GM12892 (cell line): ENCODE measurements around the gene BMERB1.

Experiments used
- DNase-seq: peaks from one replicate; pipeline ENCODE4 v3.0.0; 2011; ENCODE audit not compliant: insufficient read length
- FAIRE-seq: peaks from 2 replicates; lab custom pipeline; 2011; peaks lifted over from hg19 to GRCh38; lab: Jason Lieb, UNC
- POLR2A ChIP-seq: IDR thresholded peaks from 2 replicates; pipeline ENCODE4 v1.6.1; 2011; ENCODE audit warnings: low read depth, low read length, control low read depth
- POLR2AphosphoS5 ChIP-seq: IDR thresholded peaks from 2 replicates; pipeline ENCODE4 v1.6.1; 2011; ENCODE audit warnings: low read depth, low read length, control low read depth
- TAF1 ChIP-seq: IDR thresholded peaks from 2 replicates; pipeline ENCODE4 v1.6.1; 2011; ENCODE audit warnings: low read depth, mild to moderate bottlenecking, control low read depth, low read length, borderline replicate concordance

BMERB1 gene

DNA sequence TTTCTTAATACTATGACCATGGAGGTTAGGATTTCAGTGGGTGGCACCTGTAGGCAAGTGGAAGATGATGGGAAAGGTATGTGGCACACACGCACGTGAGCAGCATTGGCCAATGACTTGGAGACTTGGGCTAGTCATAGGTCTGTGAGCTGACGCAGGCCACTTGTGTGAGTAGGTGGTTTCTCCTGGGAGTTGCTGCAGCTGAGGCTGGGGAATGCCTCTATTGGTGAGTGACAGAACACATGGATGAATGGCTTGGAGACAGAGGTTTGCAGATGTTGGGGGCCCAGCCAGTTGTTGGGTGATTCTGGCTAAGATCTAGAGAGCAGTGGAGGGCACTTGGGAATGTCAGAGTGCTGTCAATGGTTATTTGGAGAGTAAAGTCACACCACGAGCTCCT lies 144.4 kb downstream of the BMERB1 start:
- TF ChIP-seq TAF1, result no peak
- TF ChIP-seq POLR2A, result no peak
- TF ChIP-seq POLR2AphosphoS5, result no peak
- DNase-seq, result no peak
- FAIRE-seq, result no peak

DNA sequence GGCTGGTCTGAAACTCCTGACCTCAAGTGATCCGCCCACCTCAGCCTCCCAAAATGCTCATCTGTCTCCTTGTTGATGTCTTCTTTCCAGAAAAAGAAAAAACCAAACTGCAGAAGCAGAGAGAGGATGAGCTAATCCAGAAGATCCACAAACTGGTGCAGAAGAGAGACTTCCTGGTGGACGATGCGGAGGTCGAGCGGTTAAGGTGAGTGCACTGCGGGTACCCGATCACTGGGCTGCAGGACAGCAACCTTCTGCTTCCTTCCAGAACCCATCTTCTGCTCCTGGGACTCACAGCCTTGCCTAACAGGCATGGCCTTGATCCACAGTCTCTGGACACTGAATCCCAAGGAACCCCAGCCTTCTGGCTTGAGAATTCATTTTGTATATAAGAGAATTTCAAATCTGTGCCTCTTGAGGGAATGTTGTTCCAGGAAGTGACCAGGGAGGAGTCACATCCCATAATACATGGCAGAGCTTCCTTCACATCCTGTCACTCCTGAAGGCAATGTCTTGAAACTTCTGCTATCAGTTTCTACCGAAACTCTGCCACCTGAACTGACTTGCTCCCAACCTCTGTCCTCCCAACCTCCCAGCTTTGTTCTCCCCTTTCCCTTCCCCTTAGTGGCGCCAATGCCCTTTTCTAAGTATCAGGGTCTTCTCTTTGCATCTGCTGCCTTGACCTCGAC lies 146.9 kb downstream of the BMERB1 start:
- TF ChIP-seq POLR2A, result no peak
- no peak for TF ChIP-seq TAF1
- no peak for TF ChIP-seq POLR2AphosphoS5
- DNase-seq (no peak), FAIRE-seq (no peak)

DNA sequence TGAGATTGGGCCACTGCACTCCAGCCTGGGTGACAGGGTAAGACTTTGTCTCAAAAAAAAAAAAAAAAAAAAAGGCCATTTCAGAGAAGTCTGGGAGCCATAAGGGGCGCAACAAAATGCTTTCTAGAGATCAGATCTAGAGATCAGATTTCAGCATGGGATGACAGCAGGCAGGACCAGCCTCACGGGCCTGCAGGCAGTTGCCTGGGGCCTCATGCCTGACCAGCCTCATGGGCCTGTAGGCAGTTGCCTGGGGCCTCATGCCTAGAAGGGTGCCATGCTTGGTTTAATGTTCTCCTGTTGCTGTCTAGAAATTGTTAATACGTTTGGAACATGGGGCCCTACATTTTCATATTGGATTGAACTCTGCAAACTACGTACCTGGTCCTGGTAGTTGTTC lies 149.1 kb downstream of the BMERB1 start:
- FAIRE-seq, result no peak
- no peak for TF ChIP-seq POLR2A
- no peak for TF ChIP-seq POLR2AphosphoS5
- TF ChIP-seq TAF1, result no peak
- DNase-seq, result no peak

DNA sequence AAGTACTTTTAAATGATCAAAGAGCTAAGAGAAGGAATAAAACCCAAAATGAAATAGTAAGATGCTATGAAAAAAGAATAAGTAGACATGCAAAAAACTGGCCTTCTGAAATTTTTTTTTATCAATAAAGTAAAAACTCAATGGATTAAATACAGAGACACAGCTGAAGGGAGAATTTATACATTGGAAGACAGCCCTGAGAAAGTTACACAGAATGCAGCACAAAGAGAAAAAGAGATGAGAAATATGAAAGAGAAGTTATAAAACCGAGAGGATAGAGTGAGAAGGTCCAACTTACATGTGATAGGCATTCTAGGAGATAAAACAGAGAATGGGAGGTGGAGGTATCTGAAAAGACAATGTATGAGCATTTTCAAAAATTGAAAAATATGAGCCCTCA lies 151.6 kb downstream of the BMERB1 start:
- no peak for FAIRE-seq
- no peak for DNase-seq
- no peak for TF ChIP-seq POLR2A
- no peak for TF ChIP-seq POLR2AphosphoS5
- no peak for TF ChIP-seq TAF1

DNA sequence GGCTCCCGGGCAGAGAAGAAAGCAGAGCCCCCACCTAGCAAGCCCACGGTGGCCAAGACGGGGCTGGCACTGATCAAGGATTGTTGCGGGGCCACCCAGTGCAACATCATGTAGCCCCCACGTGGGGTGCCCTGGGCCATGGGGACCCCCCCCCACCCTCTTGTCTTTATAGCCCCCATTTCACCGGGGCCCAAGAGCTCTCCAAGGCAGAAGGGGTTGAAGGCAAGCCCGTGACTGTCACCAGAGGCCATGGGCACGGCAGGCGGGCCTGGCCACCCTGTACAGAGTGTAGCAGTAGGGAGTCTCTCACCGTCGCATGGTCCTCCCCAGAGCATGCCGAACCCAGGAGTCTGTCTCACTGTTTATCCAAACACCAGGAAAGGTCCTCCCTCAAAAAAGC lies 152.3 kb downstream of the BMERB1 start:
- no peak for DNase-seq
- no peak for FAIRE-seq
- TF ChIP-seq POLR2A (no peak), POLR2AphosphoS5 (no peak), TAF1 (no peak)

DNA sequence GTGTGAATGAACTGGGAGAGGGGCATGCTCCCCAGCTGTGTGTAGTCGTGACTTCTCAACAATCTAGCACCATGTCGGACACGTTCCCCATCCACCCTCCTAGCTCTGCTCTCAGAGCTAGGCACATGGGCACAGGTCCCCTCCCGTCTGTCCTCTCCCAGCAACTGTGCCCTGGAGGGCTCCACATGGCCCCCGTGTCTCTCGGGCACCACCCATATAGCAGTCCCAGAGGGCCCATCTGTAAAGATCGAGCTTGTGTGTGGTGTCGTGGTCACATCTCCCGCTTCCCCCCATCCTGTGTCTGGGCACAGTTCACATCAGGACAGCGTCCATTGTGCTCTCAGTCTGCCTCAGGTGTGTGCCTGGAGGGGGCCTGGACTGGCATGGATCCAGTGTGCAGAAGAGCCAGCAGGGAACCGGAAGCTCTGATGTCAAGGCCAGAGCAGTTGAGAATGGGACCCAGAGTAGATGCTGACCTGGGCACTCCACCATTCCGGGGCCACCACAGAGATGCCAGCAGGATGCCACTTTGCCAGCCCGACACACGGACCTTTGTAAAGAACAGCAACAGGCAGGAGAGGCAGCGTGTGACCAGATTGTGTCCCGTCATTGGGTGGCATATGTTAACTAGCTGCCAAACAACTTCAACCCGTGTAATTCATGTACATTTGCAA lies 152.9 kb downstream of the BMERB1 start:
- no peak for TF ChIP-seq TAF1
- no peak for TF ChIP-seq POLR2AphosphoS5
- TF ChIP-seq POLR2A, result no peak
- DNase-seq (no peak), FAIRE-seq (no peak)

DNA sequence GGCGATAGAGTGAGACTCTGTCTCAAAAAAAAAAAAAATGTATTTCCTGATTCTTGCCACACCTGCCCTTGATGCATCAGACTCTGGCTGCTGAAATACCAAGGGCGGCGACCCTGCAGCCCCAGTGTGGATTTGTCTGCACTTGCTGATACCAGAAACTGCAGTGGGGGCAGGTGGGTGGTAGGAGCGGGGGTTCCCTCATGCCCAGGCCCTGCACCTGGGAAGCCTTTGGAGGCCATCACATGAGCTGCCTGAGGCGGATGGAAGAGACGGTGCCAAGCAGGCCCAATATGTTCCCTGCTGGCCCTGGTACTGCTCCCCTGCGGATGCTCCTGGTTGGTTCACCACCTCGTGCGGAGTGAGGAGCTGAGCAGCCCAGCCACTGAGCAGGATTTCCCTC lies 157.9 kb downstream of the BMERB1 start:
- FAIRE-seq (no peak), DNase-seq (no peak)
- TF ChIP-seq POLR2AphosphoS5, result no peak
- TF ChIP-seq TAF1, result no peak
- no peak for TF ChIP-seq POLR2A

DNA sequence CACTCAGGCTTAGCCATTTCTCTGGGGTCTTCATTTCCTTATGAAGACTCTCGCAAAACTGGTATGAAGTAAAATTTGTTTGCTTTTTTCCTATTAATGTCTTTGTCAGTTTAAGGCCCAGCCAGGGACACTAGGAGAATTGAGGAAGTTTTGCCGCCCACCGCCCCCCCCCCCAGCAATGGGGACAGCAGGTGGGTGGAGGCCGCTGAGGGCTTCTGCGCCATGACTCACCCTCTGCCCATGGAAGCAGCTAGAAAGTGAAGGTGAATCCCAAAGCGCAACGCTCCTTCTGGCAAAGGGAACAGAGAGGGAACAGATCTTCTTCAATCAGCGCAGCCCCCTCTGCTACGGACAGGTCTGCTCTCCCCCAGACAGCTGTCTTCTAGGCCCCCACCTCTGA lies 158.8 kb downstream of the BMERB1 start:
- FAIRE-seq, result no peak
- TF ChIP-seq TAF1 (no peak), POLR2AphosphoS5 (no peak), POLR2A (no peak)
- no peak for DNase-seq

DNA sequence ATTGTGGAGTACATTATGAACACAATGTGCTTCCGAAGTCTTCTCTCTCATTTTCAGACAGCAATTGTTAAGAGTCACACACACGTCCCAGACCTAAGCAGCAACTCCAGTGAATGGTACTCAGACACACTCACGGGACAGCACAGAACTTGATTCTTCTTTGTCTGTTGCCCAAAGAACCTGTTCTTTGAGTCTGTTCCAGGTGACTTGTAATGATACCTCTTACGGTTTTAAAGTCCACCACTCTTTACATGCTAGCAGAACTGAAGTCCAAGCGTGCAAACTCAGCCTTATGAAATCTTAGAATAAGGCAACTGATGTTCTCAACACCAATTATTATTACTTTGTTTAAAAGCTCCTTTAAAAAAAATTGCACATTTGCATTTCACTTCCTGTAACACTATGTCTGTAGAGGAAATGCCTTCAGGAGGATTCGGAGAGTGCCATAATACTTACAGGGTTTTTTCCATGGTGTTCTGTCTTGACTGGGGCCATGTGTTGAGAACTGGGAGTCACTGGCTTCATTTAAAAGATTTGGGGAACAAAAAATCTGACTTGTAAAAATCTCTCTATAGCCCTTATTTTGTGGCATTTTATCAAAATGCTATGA lies 160.4 kb downstream of the BMERB1 start:
- DNase-seq (no peak), FAIRE-seq (no peak)
- TF ChIP-seq POLR2A (no peak), POLR2AphosphoS5 (no peak), TAF1 (no peak)

DNA sequence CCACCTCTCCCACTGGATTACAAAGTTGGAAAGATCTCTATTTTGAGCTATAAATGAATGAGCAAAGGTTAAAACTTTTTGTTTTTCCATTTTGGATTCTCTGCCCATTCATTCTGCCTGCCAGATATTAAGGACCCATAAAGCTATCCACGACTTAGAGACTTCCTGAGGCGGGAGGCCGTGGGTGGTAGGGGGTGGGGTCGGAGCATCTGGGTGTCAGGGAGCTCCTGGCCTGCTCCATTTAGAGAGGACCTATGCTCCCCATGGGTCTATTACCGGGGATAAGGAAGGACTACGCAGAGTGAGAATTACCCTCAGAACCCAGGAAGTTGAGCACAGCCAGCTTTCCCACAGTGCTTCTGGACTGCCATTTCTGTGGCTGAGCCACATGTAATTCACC lies 162.7 kb downstream of the BMERB1 start:
- FAIRE-seq, result no peak
- no peak for TF ChIP-seq POLR2AphosphoS5
- TF ChIP-seq TAF1, result no peak
- no peak for TF ChIP-seq POLR2A
- no peak for DNase-seq

DNA sequence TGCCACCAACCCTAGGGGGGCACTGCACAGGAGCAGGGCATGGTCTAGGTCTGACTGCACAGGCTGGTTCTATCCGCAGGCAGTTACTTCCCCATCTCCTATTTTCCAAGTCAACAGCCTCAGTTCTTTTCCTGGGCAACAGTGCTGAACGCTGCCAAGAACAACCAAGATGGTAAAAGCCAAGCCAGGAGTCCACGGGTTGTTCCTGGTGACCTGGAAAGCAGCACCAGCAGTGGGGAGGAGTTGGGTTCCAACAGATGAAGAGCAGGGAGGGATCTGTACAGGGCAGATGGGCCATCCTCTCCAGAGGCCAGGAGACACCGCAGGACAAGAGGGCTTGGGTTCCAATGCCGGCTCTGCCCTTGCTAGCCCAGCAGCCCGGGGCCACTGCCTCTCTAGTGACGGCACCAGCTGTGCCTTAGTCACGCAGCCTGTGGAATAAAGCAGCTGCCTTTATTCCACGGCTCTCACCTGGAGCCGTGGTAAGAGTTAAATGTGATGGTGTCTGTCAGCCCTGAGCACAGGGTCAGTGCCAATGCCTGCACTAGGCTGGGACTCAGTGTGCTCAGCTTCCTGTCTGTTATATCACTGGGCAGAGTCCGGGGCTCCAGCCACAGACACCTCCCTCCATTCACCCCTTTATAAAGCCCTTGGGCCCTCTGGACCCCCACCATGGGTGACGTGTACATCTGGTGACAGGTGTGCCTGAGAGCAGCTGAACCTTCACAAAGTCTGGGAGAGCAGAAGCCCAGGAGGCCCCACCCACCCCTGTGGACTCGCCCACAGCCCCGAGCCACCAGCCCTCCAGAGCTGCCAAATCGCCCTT lies 163.6 kb downstream of the BMERB1 start:
- TF ChIP-seq POLR2AphosphoS5, result no peak
- TF ChIP-seq TAF1, result no peak
- TF ChIP-seq POLR2A, result no peak
- FAIRE-seq (no peak), DNase-seq (no peak)

DNA sequence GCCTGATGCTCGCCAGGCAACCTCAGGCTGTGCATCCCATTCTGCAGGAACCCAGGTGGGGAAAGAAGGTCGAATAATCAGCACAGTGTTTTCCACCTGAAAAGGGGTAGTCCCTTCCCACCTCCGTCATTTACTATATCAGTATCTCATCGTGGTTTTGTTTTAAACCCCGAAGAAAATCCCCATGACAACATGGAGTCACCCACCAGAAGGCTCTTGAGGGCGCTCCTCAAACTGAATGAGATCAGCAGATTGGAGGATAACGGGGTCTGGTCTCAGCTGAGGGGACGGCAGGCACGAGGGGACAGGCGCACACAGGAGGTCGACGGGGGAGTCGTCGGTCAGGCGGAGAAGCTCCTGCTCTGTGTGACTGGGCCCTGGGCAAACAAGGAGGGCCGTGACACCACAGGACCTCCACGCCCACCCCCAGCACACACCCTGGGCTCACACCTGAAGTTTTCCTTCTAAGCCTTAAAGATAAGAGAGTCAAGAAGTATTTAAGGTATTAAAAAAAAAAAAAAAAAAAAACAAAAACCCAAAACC lies 164.3 kb downstream of the BMERB1 start:
- no peak for TF ChIP-seq POLR2AphosphoS5
- TF ChIP-seq POLR2A, result no peak
- no peak for TF ChIP-seq TAF1
- FAIRE-seq (no peak), DNase-seq (no peak)
